Endothelial cell of umbilical vein (primary cell): Measurements from ENCODE around the gene TMEM41A. TPM values are rescaled to one million over a fixed set of nuclear protein-coding genes. Genes with fewer than 3 reads are reported as not detected.

Source experiments
- BruUV-seq: library from RNA; stranded (reverse); fragments of 400-500 nt; replicated peaks from 2 replicates; lab custom pipeline; 2021; lab: Mats Ljungman, UMichigan
- CTCF ChIA-PET: fragments of 300-600, 350-600 bp; sonication (Branson Sonifier 250); formaldehyde crosslinking; loops from one replicate; lab custom pipeline; 2021; ENCODE audit warnings: antibody characterized with exemption, inconsistent platforms; lab: Charles Lee
- POLR2A ChIA-PET: fragments of 300-600, 350-600 bp; sonication (Branson Sonifier 250); formaldehyde crosslinking; loops from one replicate; lab custom pipeline; 2021; ENCODE audit warnings: antibody characterized with exemption, inconsistent platforms; lab: Charles Lee
- DNase-seq: peaks from one replicate; pipeline ENCODE4 v3.0.0-alpha.2; 2011; ENCODE audit warnings: low read depth, low spot score
- FAIRE-seq: peaks from 2 replicates; lab custom pipeline; 2011; peaks lifted over from hg19 to GRCh38; lab: Jason Lieb, UNC
- H2AFZ ChIP-seq: 2 replicates; pipeline ENCODE4 v1.6.0; 2012; ENCODE audit warnings: low read depth, low read length, control low read depth, inconsistent platforms
- H3K27ac ChIP-seq: 2 replicates; pipeline ENCODE4 v1.5.1; 2011; ENCODE audit warnings: low read depth, mild to moderate bottlenecking, control low read depth, low read length, moderate library complexity; ENCODE audit not compliant: insufficient read depth
- H3K27me3 ChIP-seq, 2 experiments: 2 replicates each; pipeline versions ENCODE4 v1.6.0 to v1.6.1; 2011; ENCODE audit warnings: low read length in 2 of 2, mixed read lengths in 1 of 2; ENCODE audit not compliant: control insufficient read depth in 2 of 2, insufficient read depth in 2 of 2
- H3K36me3 ChIP-seq, 2 experiments: 2 replicates in 1 of 2; 3 replicates in 1 of 2; pipeline ENCODE4 v1.5.1; 2011; ENCODE audit warnings: low read length in 2 of 2, mild to moderate bottlenecking in 1 of 2, moderate library complexity in 1 of 2; ENCODE audit not compliant: control insufficient read depth in 2 of 2, insufficient read depth in 2 of 2; ENCODE audit errors: extremely low read depth in 1 of 2
- H3K4me1 ChIP-seq: 3 replicates; pipeline ENCODE4 v1.5.1; 2011; ENCODE audit warnings: mild to moderate bottlenecking, low read length; ENCODE audit not compliant: control insufficient read depth, insufficient read depth; ENCODE audit errors: extremely low read depth
- H3K4me2 ChIP-seq: 2 replicates; pipeline ENCODE4 v1.6.1; 2011; ENCODE audit warnings: low read length, control low read depth, mixed read lengths; ENCODE audit not compliant: insufficient read depth
- H3K4me3 ChIP-seq, 3 experiments: fragments of 200-600 bp in 1 of 3; sonication (generic), shearing (Covaris generic) in 1 of 3; replicated peaks in 1 of 3; 2 replicates each; pipeline ENCODE4 v1.5.1; 2011 to 2016; ENCODE audit warnings: control low read depth in 3 of 3, low read length in 3 of 3, mild to moderate bottlenecking in 2 of 3, inconsistent platforms in 1 of 3, low read depth in 1 of 3, moderate library complexity in 1 of 3; ENCODE audit not compliant: insufficient read depth in 1 of 3
- H3K79me2 ChIP-seq: 2 replicates; pipeline ENCODE4 v1.6.0; 2012; ENCODE audit warnings: low read length, inconsistent platforms; ENCODE audit not compliant: control insufficient read depth, insufficient read depth
- H3K9ac ChIP-seq: replicated peaks from 2 replicates; pipeline ENCODE3; 2011; ENCODE audit warnings: low read length, control low read depth; ENCODE audit not compliant: insufficient read depth; ENCODE audit errors: extremely low read depth
- H3K9me1 ChIP-seq: replicated peaks from 3 replicates; pipeline ENCODE4 v1.6.0; 2011; ENCODE audit warnings: mild to moderate bottlenecking, low read length; ENCODE audit not compliant: control insufficient read depth, insufficient read depth; ENCODE audit errors: extremely low read depth
- H3K9me3 ChIP-seq: replicated peaks from 2 replicates; pipeline ENCODE4 v1.5.1; 2012; ENCODE audit warnings: low read length, inconsistent platforms; ENCODE audit not compliant: control insufficient read depth, insufficient read depth
- H4K20me1 ChIP-seq: replicated peaks from 2 replicates; pipeline ENCODE3; 2011; ENCODE audit warnings: mild to moderate bottlenecking, low read length; ENCODE audit not compliant: control insufficient read depth, insufficient read depth; ENCODE audit errors: extremely low read depth
- EZH2 ChIP-seq: IDR thresholded peaks from 2 replicates; pipeline ENCODE4 v1.6.1; 2012; ENCODE audit warnings: borderline replicate concordance, low read depth, mild to moderate bottlenecking, moderate library complexity, low read length, inconsistent platforms; ENCODE audit not compliant: severe bottlenecking
- FOS ChIP-seq: IDR thresholded peaks from 2 replicates; pipeline ENCODE4 v1.6.1; 2011; ENCODE audit warnings: mild to moderate bottlenecking, low read length, moderate library complexity, borderline replicate concordance; ENCODE audit not compliant: insufficient read depth
- GATA2 ChIP-seq: IDR thresholded peaks from 2 replicates; pipeline ENCODE4 v1.7.0; 2011; ENCODE audit warnings: low read depth, mild to moderate bottlenecking, moderate library complexity, mixed read lengths, low read length; ENCODE audit not compliant: insufficient read length, insufficient read depth
- JUN ChIP-seq: IDR thresholded peaks from 2 replicates; pipeline ENCODE4 v1.6.1; 2011; ENCODE audit warnings: borderline replicate concordance, low read depth; ENCODE audit not compliant: insufficient read length, insufficient read depth
- MYC ChIP-seq: IDR thresholded peaks from one replicate; pipeline ENCODE4 v1.6.1; 2011; ENCODE audit warnings: mild to moderate bottlenecking, low read depth, low read length
- POLR2A ChIP-seq: IDR thresholded peaks from 2 replicates; pipeline ENCODE4 v1.6.1; 2012; ENCODE audit warnings: low read depth, mild to moderate bottlenecking, control low read depth, low read length
- POLR2AphosphoS5 ChIP-seq: IDR thresholded peaks from 2 replicates; pipeline ENCODE4 v1.6.1; 2012; ENCODE audit warnings: low read depth, mild to moderate bottlenecking, control low read depth, low read length, moderate library complexity; ENCODE audit not compliant: insufficient read depth
- dilution Hi-C: fragments of 300-500 bp; cut with MboI; formaldehyde crosslinking; loops from one replicate; pipeline ENCODE4 v1.15.0; 2019; ENCODE audit warnings: low sequenced_read_pairs; ENCODE audit not compliant: extremely low pct_ligation_motif_present
- intact Hi-C: fragments of 100-400 bp; cut with micrococcal nuclease; formaldehyde crosslinking; loops from one replicate; pipeline ENCODE4 v1.10.0; 2022
- polyA plus RNA-seq, 4 experiments: library from polyadenylated mRNA; depleted of rRNA in 3 of 4; stranded (reverse) in 3 of 4; unstranded in 1 of 4; fragments of >200 nt; gene quantifications; 2 replicates each; pipeline versions ENCODE4 v1.2.1 to v1.2.3, GENCODE V29; 2011 to 2012; ENCODE audit warnings: missing spikeins in 1 of 4
- total RNA-seq: library from RNA; stranded (reverse); gene quantifications from 2 replicates; pipeline ENCODE4 v1.2.3, GENCODE V29; 2021
- TF ChIP-seq, protein P1 (sequence below): IDR thresholded peaks from 2 replicates; pipeline ENCODE4 v1.6.1; 2011; ENCODE audit not compliant: insufficient read depth, insufficient read length
- TF ChIP-seq, protein P2 (sequence below), 2 donors: IDR thresholded peaks; 1 replicate in 1 of 2; 2 replicates in 1 of 2; pipeline ENCODE4 v1.5.1; 2011; ENCODE audit warnings: low read length in 2 of 2, mild to moderate bottlenecking in 2 of 2, moderate library complexity in 2 of 2, control low read depth in 1 of 2, inconsistent platforms in 1 of 2, low read depth in 1 of 2; ENCODE audit not compliant: insufficient read depth in 1 of 2; ENCODE audit errors: extremely low read depth in 1 of 2

TMEM41A gene
- total and polyA plus RNA-seq, 2 donors (not counting 3 experiments of a cell fraction or from before 2014, with no cell fraction given), result 15.9 to 16.0 TPM

DNA sequence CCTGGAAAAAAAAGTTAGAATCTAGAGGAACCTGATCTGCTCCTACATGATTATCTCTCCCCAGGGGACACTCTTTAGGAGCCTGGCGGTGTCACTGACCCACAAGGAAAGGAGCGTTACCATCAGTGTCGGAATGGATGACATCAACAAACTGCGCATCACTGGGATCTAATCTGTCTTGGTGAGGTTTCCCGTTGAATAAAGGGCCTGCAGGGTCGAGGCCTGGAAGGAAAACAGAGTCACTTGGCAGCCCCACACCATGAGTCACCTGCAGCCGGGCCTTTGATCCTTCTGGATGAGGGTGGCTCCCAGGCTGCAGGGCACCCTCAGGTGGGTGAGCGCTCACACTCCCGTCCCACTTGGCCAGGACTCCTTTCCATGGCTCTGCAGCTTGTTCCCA lies 28.5 kb upstream of the TMEM41A start:
- H3K36me3 ChIP-seq, result no peaks in the 10 kb centered on the region
- no peak for TF ChIP-seq FOS
- TF ChIP-seq, protein P1, sequence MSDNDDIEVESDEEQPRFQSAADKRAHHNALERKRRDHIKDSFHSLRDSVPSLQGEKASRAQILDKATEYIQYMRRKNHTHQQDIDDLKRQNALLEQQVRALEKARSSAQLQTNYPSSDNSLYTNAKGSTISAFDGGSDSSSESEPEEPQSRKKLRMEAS, result no peak
- TF ChIP-seq, protein P2, sequence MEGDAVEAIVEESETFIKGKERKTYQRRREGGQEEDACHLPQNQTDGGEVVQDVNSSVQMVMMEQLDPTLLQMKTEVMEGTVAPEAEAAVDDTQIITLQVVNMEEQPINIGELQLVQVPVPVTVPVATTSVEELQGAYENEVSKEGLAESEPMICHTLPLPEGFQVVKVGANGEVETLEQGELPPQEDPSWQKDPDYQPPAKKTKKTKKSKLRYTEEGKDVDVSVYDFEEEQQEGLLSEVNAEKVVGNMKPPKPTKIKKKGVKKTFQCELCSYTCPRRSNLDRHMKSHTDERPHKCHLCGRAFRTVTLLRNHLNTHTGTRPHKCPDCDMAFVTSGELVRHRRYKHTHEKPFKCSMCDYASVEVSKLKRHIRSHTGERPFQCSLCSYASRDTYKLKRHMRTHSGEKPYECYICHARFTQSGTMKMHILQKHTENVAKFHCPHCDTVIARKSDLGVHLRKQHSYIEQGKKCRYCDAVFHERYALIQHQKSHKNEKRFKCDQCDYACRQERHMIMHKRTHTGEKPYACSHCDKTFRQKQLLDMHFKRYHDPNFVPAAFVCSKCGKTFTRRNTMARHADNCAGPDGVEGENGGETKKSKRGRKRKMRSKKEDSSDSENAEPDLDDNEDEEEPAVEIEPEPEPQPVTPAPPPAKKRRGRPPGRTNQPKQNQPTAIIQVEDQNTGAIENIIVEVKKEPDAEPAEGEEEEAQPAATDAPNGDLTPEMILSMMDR (IDR thresholded peaks at IDR 0.05; ENCODE audit: extremely low read depth in 1 of 2, insufficient read depth in 1 of 2, low read depth in 1 of 2, low read length in 2 of 2), result no peak
- no peak for TF ChIP-seq JUN
- TF ChIP-seq POLR2A, result no peak
- no peak for TF ChIP-seq GATA2
- no peak for TF ChIP-seq POLR2AphosphoS5
- no peak for TF ChIP-seq MYC
- no peak for TF ChIP-seq EZH2
- no peaks in the 10 kb centered on the region for H3K79me2 ChIP-seq
- FAIRE-seq (no peak), DNase-seq (no peak)
- no peak overlapping the region for H2AFZ ChIP-seq
- H3K9me1 ChIP-seq, result peaks cover 3% of the 10 kb centered on the region
- no peaks in the 10 kb centered on the region for H3K27me3 ChIP-seq
- no peak overlapping the region for H3K9ac ChIP-seq
- H3K27ac ChIP-seq, result no peak overlapping the region
- no peaks in the 10 kb centered on the region for H4K20me1 ChIP-seq
- H3K4me2 ChIP-seq, result no peak overlapping the region
- no peaks in the 10 kb centered on the region for H3K9me3 ChIP-seq
- BruUV-seq, result no TSS peak
- no peaks in the 10 kb centered on the region for H3K4me1 ChIP-seq
- no peak overlapping the region for H3K4me3 ChIP-seq
- ChIA-PET CTCF (interaction anchor here (0.8 to 1.5 kb wide), 2 partner anchors 32 to 653 kb away, joined by 4 to 5 read pairs; no protein-coding TSS in a partner anchor), POLR2A (no interaction called here)
- dilution Hi-C loops (no loop called here), intact Hi-C loops (no loop called here)
